Measurements from ENCODE around the gene PRR23E.

The PRR23E gene

GRCh38 chr3:127157171-127157828 lies 35.6 kb upstream of the PRR23E start:
- TF ChIP-seq CTCF (IDR thresholded peaks at IDR 0.05) (no peak), ZFX (IDR thresholded peaks at IDR 0.05; ENCODE audit: borderline replicate concordance) (no peak)
- no peak overlapping the region for H3K27ac ChIP-seq

- TF ChIP-seq ZFX (IDR thresholded peaks at IDR 0.05; ENCODE audit: borderline replicate concordance): no peak
- TF ChIP-seq CTCF (IDR thresholded peaks at IDR 0.05): no peak
- H3K27ac ChIP-seq: no peak overlapping the region
Measured at GRCh38 chr3:127158614-127159229, 34.2 kb upstream of the PRR23E start.

- no peak for TF ChIP-seq CTCF (IDR thresholded peaks at IDR 0.05)
- no peak for TF ChIP-seq ZFX (IDR thresholded peaks at IDR 0.05; ENCODE audit: borderline replicate concordance)
- no peak overlapping the region for H3K27ac ChIP-seq
Measured at GRCh38 chr3:127159543-127159942, 33.4 kb upstream of the PRR23E start.

- no peak overlapping the region for H3K27ac ChIP-seq
- no peak for TF ChIP-seq ZFX (IDR thresholded peaks at IDR 0.05; ENCODE audit: borderline replicate concordance)
- no peak for TF ChIP-seq CTCF (IDR thresholded peaks at IDR 0.05)
Measured at GRCh38 chr3:127161236-127161635, 31.7 kb upstream of the PRR23E start.

GRCh38 chr3:127161973-127162579 lies 30.9 kb upstream of the PRR23E start:
- H3K27ac ChIP-seq: no peak overlapping the region
- TF ChIP-seq CTCF (IDR thresholded peaks at IDR 0.05) (no peak), ZFX (IDR thresholded peaks at IDR 0.05; ENCODE audit: borderline replicate concordance) (no peak)

- TF ChIP-seq CTCF (IDR thresholded peaks at IDR 0.05) (no peak), ZFX (IDR thresholded peaks at IDR 0.05; ENCODE audit: borderline replicate concordance) (no peak)
- no peak overlapping the region for H3K27ac ChIP-seq
Measured at GRCh38 chr3:127162947-127163645, 29.8 kb upstream of the PRR23E start.

All from 22Rv1 (cell line).